ENCODE data around the gene FAIM2.

GRCh38 chr12:49894751-49895148 is 8.9 kb downstream of the FAIM2 start:
- TF ChIP-seq ATF3 (CRISPR knock-in tag; conservative IDR thresholded peaks at IDR 0.05) = no peak
- no peak for TF ChIP-seq CTCF (IDR thresholded peaks at IDR 0.05)
- no peak for TF ChIP-seq GABPB1 (CRISPR knock-in tag; IDR thresholded peaks at IDR 0.05)
- no peak for TF ChIP-seq ZNF232 (CRISPR knock-in tag; IDR thresholded peaks at IDR 0.05)
- no peak for TF ChIP-seq NFYB (CRISPR knock-in tag; conservative IDR thresholded peaks at IDR 0.05; ENCODE audit: low read depth)
